HEK293 (cell line): Measurements from ENCODE around the gene NPAT.
"Not testable (repeated sequence)": the region's sequence is repeated elsewhere in the genome, so short reads cannot be mapped to it uniquely, and the experiment has no call there.

Source experiments
- CTCF ChIA-PET: fragments of 350-600 bp; formaldehyde crosslinking; extraction: SDS; loops from one replicate; lab custom pipeline; 2021; ENCODE audit warnings: antibody characterized with exemption; lab: Yijun Ruan, JAX
- POLR2A ChIA-PET: fragments of 300-600 bp; formaldehyde crosslinking; extraction: SDS; loops from one replicate; lab custom pipeline; 2020; ENCODE audit warnings: antibody characterized with exemption, inconsistent platforms; lab: Yijun Ruan, JAX
- H3K27ac ChIP-seq: fragments of 200-500 bp; sonication (Bioruptor generic); 2 replicates; pipeline ENCODE4 v1.5.1; 2014; ENCODE audit warnings: low read depth, low read length, control low read depth, inconsistent platforms; ENCODE audit errors: extremely low read depth
- H3K36me3 ChIP-seq, 2 experiments: fragments of 200-500 bp in 1 of 2; sonication (Bioruptor generic) in 1 of 2; 1 replicate in 1 of 2; 2 replicates in 1 of 2; pipeline ENCODE4 v1.5.1; 2014 to 2017; ENCODE audit warnings: inconsistent platforms in 2 of 2, low read length in 2 of 2; ENCODE audit not compliant: control insufficient read depth in 2 of 2, insufficient read depth in 1 of 2
- H3K4me1 ChIP-seq: fragments of 200-500 bp; sonication (Bioruptor generic); 2 replicates; pipeline ENCODE4 v1.5.1; 2014; ENCODE audit warnings: mild to moderate bottlenecking, low read length, inconsistent platforms; ENCODE audit not compliant: control insufficient read depth, insufficient read depth
- H3K4me3 ChIP-seq: 2 replicates; pipeline ENCODE4 v1.5.1; 2011; ENCODE audit warnings: low read depth, mild to moderate bottlenecking, control low read depth, low read length, moderate library complexity
- H3K9me3 ChIP-seq: fragments of 200-500 bp; sonication (Bioruptor generic); 2 replicates; pipeline ENCODE4 v1.5.1; 2014; ENCODE audit warnings: low read depth, low read length, inconsistent platforms; ENCODE audit not compliant: control insufficient read depth, insufficient read depth
- HOXA7 ChIP-seq: sonication (generic); formaldehyde crosslinking; IDR thresholded peaks from 2 replicates; pipeline ENCODE4 v1.8.1; 2022; ENCODE audit warnings: missing genetic modification reagents, borderline replicate concordance
- MZF1 ChIP-seq: fragments of 450-650 bp; formaldehyde crosslinking; IDR thresholded peaks from 2 replicates; pipeline ENCODE4 v1.5.1; 2017; ENCODE audit warnings: missing biosample characterization, missing genetic modification characterization, borderline replicate concordance
- ZBTB8A ChIP-seq: fragments of 450-650 bp; formaldehyde crosslinking; IDR thresholded peaks from 2 replicates; pipeline ENCODE4 v1.5.1; 2016; ENCODE audit warnings: missing biosample characterization, missing genetic modification characterization
- ZEB2 ChIP-seq: fragments of 450-650 bp; formaldehyde crosslinking; IDR thresholded peaks from 2 replicates; pipeline ENCODE4 v1.5.1; 2016; ENCODE audit warnings: missing biosample characterization, missing genetic modification characterization
- ZNF121 ChIP-seq: fragments of 450-650 bp; formaldehyde crosslinking; IDR thresholded peaks from 2 replicates; pipeline ENCODE4 v1.5.1; 2016; ENCODE audit warnings: missing biosample characterization, missing genetic modification characterization
- ZNF354C ChIP-seq: fragments of 450-650 bp; formaldehyde crosslinking; IDR thresholded peaks from 2 replicates; pipeline ENCODE4 v1.5.1; 2016; ENCODE audit warnings: missing biosample characterization, missing genetic modification characterization, low read depth, borderline replicate concordance
- ZNF394 ChIP-seq: fragments of 450-650 bp; formaldehyde crosslinking; IDR thresholded peaks from 2 replicates; pipeline ENCODE4 v1.5.1; 2016; ENCODE audit warnings: missing biosample characterization, missing genetic modification characterization, mild to moderate bottlenecking, moderate library complexity, borderline replicate concordance
- ZNF426 ChIP-seq: fragments of 450-650 bp; formaldehyde crosslinking; IDR thresholded peaks from 2 replicates; pipeline ENCODE4 v1.5.1; 2017; ENCODE audit warnings: missing biosample characterization, missing genetic modification characterization, mild to moderate bottlenecking, inconsistent platforms, moderate library complexity
- ZNF433 ChIP-seq: fragments of 450-650 bp; formaldehyde crosslinking; IDR thresholded peaks from 2 replicates; pipeline ENCODE4 v1.5.1; 2016; ENCODE audit warnings: missing biosample characterization, missing genetic modification characterization, low read depth
- ZNF555 ChIP-seq: fragments of 450-650 bp; formaldehyde crosslinking; conservative IDR thresholded peaks from 2 replicates; pipeline ENCODE4 v1.5.1; 2017; ENCODE audit warnings: missing biosample characterization, mild to moderate bottlenecking, missing genetic modification characterization, inconsistent platforms
- ZNF623 ChIP-seq: fragments of 450-650 bp; formaldehyde crosslinking; IDR thresholded peaks from 2 replicates; pipeline ENCODE4 v1.5.1; 2016; ENCODE audit warnings: missing biosample characterization, missing genetic modification characterization
- TF ChIP-seq, protein P1 (sequence below): fragments of 450-650 bp; formaldehyde crosslinking; conservative IDR thresholded peaks from 2 replicates; pipeline ENCODE4 v1.5.1; 2016; ENCODE audit warnings: low read depth, missing biosample characterization, missing genetic modification characterization
- TF ChIP-seq, protein P2 (sequence below): fragments of 450-650 bp; formaldehyde crosslinking; conservative IDR thresholded peaks from 2 replicates; pipeline ENCODE4 v1.5.1; 2016; ENCODE audit warnings: low read depth, missing biosample characterization, missing genetic modification characterization
- TF ChIP-seq, protein P3 (sequence below): fragments of 450-650 bp; formaldehyde crosslinking; IDR thresholded peaks from 2 replicates; pipeline ENCODE4 v1.5.1; 2016; ENCODE audit warnings: missing biosample characterization, missing genetic modification characterization

Gene NPAT

DNA sequence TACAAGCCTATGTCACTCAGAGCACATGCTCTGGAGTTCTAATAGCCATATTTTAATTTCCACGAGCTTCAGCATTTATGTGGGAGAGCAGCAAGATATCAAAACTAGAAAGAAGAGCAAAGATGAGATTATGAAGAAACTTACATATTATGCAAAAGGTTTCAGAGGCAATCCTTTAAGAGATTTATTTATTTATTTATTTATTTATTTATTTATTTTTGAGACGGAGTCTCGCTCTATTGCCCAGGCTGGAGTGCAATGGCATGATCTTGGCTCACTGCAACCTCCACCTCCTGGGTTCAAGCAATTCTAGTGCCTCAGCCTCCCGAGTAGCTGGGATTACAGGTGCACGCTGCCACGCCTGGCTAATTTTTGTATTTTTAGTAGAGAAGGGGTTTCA lies 59.6 kb downstream of the NPAT start:
- H3K9me3 ChIP-seq, H3K27ac ChIP-seq, H3K4me1 ChIP-seq, CTCF ChIA-PET, H3K4me3 ChIP-seq, POLR2A ChIA-PET: not testable (repeated sequence)
- H3K36me3 ChIP-seq: peaks cover 38 to 90% of the 10 kb centered on the region in 2 experiments
- TF ChIP-seq, protein P1, sequence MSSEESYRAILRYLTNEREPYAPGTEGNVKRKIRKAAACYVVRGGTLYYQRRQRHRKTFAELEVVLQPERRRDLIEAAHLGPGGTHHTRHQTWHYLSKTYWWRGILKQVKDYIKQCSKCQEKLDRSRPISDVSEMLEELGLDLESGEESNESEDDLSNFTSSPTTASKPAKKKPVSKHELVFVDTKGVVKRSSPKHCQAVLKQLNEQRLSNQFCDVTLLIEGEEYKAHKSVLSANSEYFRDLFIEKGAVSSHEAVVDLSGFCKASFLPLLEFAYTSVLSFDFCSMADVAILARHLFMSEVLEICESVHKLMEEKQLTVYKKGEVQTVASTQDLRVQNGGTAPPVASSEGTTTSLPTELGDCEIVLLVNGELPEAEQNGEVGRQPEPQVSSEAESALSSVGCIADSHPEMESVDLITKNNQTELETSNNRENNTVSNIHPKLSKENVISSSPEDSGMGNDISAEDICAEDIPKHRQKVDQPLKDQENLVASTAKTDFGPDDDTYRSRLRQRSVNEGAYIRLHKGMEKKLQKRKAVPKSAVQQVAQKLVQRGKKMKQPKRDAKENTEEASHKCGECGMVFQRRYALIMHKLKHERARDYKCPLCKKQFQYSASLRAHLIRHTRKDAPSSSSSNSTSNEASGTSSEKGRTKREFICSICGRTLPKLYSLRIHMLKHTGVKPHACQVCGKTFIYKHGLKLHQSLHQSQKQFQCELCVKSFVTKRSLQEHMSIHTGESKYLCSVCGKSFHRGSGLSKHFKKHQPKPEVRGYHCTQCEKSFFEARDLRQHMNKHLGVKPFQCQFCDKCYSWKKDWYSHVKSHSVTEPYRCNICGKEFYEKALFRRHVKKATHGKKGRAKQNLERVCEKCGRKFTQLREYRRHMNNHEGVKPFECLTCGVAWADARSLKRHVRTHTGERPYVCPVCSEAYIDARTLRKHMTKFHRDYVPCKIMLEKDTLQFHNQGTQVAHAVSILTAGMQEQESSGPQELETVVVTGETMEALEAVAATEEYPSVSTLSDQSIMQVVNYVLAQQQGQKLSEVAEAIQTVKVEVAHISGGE (tag by site-specific recombination): peak; percentile 50; the same call in 1 of the 2 replicates
- TF ChIP-seq ZNF394 (tag by site-specific recombination): peak; percentile 78; the same call in 1 of the 2 replicates
- TF ChIP-seq ZNF623 (tag by site-specific recombination): peak; percentile 29; the same call in 1 of the 2 replicates
- 0 out of 2 replicates have a peak, but pooled peaks have one; percentile 34 for TF ChIP-seq ZBTB8A (tag by site-specific recombination)
- TF ChIP-seq, protein P2, sequence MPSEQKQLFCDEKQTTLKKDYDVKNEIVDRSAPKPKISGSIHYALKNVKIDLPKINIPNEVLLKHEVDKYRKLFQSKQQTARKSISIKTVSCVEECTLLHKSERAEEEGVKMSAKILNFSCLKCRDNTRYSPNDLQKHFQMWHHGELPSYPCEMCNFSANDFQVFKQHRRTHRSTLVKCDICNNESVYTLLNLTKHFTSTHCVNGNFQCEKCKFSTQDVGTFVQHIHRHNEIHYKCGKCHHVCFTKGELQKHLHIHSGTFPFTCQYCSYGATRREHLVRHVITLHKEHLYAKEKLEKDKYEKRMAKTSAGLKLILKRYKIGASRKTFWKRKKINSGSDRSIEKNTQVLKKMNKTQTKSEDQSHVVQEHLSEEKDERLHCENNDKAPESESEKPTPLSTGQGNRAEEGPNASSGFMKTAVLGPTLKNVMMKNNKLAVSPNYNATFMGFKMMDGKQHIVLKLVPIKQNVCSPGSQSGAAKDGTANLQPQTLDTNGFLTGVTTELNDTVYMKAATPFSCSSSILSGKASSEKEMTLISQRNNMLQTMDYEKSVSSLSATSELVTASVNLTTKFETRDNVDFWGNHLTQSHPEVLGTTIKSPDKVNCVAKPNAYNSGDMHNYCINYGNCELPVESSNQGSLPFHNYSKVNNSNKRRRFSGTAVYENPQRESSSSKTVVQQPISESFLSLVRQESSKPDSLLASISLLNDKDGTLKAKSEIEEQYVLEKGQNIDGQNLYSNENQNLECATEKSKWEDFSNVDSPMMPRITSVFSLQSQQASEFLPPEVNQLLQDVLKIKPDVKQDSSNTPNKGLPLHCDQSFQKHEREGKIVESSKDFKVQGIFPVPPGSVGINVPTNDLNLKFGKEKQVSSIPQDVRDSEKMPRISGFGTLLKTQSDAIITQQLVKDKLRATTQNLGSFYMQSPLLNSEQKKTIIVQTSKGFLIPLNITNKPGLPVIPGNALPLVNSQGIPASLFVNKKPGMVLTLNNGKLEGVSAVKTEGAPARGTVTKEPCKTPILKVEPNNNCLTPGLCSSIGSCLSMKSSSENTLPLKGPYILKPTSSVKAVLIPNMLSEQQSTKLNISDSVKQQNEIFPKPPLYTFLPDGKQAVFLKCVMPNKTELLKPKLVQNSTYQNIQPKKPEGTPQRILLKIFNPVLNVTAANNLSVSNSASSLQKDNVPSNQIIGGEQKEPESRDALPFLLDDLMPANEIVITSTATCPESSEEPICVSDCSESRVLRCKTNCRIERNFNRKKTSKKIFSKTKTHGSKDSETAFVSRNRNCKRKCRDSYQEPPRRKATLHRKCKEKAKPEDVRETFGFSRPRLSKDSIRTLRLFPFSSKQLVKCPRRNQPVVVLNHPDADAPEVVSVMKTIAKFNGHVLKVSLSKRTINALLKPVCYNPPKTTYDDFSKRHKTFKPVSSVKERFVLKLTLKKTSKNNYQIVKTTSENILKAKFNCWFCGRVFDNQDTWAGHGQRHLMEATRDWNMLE (tag by site-specific recombination): peak; percentile 61
- peak; percentile 56 for TF ChIP-seq ZNF426 (tag by site-specific recombination)
- TF ChIP-seq, protein P3, sequence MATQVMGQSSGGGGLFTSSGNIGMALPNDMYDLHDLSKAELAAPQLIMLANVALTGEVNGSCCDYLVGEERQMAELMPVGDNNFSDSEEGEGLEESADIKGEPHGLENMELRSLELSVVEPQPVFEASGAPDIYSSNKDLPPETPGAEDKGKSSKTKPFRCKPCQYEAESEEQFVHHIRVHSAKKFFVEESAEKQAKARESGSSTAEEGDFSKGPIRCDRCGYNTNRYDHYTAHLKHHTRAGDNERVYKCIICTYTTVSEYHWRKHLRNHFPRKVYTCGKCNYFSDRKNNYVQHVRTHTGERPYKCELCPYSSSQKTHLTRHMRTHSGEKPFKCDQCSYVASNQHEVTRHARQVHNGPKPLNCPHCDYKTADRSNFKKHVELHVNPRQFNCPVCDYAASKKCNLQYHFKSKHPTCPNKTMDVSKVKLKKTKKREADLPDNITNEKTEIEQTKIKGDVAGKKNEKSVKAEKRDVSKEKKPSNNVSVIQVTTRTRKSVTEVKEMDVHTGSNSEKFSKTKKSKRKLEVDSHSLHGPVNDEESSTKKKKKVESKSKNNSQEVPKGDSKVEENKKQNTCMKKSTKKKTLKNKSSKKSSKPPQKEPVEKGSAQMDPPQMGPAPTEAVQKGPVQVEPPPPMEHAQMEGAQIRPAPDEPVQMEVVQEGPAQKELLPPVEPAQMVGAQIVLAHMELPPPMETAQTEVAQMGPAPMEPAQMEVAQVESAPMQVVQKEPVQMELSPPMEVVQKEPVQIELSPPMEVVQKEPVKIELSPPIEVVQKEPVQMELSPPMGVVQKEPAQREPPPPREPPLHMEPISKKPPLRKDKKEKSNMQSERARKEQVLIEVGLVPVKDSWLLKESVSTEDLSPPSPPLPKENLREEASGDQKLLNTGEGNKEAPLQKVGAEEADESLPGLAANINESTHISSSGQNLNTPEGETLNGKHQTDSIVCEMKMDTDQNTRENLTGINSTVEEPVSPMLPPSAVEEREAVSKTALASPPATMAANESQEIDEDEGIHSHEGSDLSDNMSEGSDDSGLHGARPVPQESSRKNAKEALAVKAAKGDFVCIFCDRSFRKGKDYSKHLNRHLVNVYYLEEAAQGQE: 0 out of 2 replicates have a peak, but pooled peaks have one; percentile 31
- TF ChIP-seq ZNF555: peak; percentile 47
- 0 out of 2 replicates have a peak, but pooled peaks have one; percentile 25 for TF ChIP-seq ZNF433 (tag by site-specific recombination)

DNA sequence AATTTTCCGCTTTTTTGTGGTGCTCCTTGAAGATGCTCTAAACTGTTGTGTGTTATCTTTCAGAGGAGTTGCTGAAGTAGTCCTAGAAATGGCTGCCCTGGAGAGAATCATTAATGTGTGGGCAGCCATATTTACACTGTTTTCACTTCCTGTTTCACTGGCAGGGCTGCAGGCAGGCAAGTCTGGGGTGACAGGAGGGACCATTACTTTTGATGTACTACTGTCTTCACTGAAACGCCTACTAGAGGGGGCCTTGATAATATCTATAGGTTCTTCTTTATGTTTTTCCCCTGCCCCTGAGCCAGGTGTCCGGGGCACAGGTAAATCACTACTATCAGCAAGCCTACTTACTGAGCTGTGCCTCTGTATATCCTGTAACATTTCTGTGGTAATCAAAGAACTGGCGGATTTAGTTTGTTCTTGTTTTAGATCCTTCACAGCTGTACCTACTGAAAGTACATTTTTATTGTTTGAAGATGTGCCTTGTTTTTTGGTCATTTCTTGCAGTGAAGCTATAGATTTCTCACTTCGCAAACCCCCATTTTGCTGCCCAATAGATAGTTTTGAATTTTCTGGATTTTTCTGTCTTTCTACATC lies 61.4 kb downstream of the NPAT start:
- ChIA-PET CTCF (interaction anchor here (0.8 kb wide), 1 partner anchor 161 kb away, joined by 5 read pairs; no protein-coding TSS in a partner anchor), POLR2A (no interaction called here)
- Histone ChIP-seq H3K27ac (no peak overlapping the region), H3K36me3 (peaks cover 34 to 93% of the 10 kb centered on the region in 2 experiments), H3K4me1 (no peaks in the 10 kb centered on the region), H3K9me3 (no peaks in the 10 kb centered on the region), H3K4me3 (no peak overlapping the region)
- no peak for TF ChIP-seq ZNF121 (tag by site-specific recombination)
- no peak for TF ChIP-seq ZNF354C (tag by site-specific recombination)
- TF ChIP-seq ZEB2 (tag by site-specific recombination): no peak
- no peak for TF ChIP-seq HOXA7
- TF ChIP-seq MZF1: no peak
